T-helper 1 cell (primary cell): ENCODE data around the gene KCP.
A peak's percentile ranks its signal among the peaks of the same experiment; 100 is the strongest.

Source experiments
- DNase-seq, 5 donors: peaks; one replicate each; pipeline ENCODE4 v3.0.0-alpha.2; 2012 to 2020

The KCP gene

DNA sequence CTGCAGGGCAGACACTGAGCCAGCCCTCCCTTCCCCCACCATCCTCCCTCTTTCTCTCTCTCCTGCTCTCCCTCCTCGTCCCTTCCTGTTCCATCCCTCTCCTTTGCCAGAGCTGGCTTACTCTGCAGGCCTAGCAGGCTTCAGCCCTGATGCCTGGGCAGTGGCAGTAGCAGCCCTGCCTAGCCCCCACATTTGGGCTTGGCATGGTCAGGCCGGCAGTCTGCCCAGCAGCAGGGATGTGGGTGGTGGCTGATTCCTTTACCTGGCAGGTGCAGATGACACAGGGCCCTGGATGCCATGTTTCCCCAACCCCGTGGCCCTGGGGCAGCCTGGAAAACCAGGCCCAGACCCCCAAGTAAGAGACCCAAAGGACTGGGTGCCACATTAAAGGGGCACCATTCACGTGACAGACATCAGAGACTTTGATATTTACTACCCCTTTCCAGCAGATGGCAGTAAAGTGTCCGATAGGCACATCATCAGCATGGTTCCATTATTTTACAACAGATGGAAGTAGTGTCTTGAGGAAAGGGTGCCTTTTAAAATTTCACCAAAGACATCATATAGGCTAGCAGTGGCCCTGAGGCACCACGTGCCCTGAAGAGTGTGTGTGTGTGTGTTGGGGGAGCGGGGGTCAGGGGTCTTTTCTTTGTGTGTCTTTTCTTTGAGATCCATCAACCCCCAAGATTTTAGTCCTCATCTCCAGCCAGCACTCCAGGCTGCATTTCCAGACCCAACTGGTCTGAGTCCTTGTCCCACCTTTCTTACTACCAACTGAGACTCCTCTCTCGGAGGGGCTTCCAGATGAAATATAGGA, 5.9 kb downstream of the KCP start:
- DNase-seq: peak in 2 of 5 donors; percentile 33 to 52

DNA sequence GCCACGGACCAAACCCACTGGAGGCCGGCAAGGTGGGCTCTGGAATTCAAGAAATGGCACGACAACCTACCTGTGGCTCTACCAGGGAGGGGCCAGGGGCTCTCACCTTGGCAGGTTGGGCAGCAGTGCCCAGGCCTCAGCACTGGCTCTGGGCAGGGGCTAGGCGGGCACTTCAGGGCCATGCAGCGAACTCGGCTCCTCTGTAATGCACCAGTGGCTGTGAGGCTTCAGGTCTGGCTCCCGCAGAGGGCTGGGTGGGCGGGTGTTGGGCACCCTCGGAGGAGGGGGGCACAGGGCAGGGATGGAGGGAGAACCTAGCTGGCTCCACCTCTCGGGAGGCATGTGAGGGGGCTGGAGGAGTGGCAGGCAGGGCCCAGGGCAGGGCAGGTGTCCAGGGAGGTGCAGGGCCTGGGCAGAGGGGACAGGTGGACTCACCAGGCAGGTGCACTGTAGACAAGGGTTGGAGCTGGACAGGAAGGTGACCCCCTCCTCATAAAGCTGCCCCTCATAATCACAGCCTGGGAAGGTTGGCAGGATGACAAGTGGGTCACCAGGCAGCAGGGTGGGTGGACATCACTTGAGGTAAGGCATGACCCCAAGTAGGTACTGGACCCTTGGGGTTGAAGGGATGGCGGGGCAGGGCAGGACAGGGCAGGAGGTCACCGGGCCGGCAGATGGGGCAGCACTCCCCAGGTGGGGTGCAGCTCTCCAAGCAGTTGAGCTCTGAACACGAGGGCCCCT, 6.7 kb downstream of the KCP start:
- DNase-seq: no peak

DNA sequence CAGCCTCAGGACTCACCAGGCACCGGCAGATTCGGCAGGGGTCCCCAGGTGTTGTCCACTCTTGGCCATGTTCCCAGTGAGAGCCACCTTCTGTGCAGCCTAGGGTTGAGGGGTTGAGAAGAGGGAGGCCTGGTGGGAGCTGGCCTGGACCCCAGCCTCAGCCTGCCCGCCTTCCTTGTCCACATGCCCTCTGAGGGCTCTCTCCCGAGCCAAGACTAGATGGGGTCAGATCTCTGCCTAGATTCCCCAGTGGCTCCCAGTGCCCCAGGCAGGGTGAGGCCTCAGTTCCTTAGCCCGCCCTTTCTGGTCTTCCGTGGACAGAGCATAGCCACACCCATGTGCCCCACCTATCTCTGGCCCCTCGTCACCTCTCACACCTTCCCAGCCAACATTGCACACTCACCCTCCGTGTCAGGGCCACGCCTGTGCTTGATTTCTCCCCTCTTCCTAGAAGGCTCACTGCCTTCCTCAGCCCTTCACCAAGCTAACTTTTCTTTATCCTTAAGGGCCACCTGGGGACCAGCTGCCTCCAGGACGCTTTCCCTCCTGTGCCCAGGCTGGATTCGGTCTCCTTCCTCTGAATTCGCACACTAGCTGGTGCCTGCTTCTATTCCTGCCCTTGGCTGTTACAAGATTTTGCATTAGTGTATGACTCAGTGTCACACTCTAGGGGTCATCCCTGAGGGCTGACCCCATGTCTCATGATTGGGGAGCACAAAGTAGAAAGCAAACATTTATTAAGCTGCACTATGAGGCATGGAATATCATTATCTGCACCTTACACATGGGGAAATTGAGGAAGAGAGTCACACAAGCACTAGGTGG, 7.5 kb downstream of the KCP start:
- DNase-seq: no peak

DNA sequence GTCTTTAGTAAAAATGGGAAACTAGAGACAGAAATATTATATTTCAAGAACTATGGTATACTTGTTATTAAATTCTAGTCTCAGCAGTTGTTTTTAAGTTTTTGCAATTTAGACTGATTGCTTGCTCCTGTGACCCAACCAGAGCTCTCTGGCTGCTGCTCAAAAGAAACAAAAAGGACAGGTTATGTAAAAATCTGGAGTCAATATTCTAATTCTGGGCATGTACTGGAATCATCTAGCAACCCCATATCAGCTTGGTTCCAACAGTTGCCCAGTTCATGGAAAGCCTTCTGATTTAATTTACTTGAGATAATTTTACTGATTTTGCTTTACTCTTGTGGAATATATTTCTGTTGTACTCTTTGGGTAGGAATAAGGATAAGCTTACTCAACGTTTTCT, 10.3 kb downstream of the KCP start:
- no peak for DNase-seq

DNA sequence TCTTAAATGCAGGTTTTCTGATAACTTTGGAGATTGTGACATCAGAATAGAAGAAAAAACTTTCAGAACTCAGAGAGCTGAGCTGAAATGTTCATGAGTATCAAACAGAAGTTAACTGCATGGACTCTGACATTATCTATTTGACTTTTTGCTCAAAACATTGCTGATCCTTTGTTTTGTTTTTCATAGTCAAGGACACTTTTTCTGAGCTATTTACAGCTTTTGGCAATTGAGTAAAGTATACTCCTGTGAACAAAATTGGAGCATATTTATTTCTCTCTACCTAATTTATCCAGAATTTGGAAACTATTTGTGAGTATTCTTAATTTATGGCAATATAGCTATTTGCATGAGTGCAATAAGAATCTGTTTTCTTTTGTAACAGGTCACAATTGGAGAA, 11.1 kb downstream of the KCP start:
- no peak for DNase-seq

DNA sequence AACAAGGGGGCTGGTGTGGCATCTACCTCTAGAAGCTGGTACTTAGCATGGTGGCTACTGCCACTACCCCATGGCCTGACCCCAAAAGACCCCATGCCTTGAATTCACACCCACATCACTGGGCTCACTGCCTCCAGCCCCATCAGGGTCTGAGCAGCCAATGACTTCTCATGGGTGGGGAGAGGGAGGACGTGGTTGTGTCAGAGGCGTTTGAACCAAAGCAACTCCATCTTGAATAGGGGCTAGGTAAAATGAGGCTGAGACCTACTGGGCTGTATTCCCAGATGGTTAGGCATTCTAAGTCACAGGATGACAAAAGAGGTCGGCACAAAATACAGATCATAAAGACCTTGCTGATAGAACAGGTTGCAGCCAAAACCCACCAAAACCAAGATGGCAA, 15.2 kb downstream of the KCP start:
- DNase-seq: no peak

DNA sequence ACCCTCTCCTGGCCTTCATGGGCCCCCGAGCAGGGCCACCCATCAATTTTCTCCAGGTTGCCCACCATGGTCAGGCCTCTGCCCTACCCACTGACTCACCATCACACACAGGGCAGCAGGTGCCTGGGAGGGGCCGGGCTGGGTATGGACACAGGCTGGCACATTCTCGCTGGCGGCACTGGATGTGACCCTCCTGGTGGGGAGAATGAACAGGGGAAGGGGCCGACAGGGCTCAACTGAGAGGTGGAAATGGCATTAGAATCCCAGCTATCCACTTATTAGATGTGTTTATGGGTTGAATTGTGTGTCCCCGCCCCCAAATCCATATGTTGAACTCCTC, 16.4 kb downstream of the KCP start:
- DNase-seq: no peak

DNA sequence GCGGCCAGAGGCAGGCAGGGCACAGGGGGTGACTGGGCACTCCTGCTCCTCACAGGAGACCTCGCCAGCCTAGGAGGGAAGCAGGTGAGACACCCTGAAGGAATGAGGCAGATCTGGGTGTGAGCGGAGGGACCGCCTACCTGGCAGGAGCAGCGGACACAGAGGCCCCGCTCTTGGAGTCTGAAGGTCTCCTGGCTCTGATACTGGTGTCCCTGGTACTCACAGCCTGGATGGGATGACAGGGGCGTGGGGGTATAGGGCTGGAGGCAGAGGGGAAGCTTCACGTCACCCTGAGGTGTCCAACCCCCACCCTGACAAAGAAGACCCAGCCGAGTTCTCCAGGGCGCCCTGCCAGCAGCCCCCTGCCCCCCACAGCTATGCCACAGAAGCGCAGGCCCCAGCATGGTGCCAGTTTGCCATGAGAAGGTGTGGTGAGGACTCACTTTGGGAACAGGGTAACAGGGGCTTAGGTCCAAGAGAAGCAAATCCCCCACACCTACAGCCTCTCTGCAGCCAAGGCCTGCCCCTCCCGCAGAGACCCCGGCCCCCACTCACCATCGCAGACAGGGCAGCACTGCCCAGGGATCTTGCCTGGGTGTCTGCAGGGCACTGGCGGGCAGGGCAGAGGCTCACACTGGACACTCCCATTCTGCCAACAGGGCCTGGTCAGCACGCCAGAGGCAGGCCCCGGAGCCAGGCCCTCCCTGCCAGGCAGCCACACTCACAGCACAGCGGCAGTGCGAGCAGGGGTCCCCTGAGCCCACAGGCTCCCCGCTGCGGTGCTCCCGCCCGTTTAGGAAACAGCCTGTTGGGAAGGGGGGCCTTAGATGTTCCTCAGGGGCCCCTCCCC, 17.0 kb downstream of the KCP start:
- no peak for DNase-seq

DNA sequence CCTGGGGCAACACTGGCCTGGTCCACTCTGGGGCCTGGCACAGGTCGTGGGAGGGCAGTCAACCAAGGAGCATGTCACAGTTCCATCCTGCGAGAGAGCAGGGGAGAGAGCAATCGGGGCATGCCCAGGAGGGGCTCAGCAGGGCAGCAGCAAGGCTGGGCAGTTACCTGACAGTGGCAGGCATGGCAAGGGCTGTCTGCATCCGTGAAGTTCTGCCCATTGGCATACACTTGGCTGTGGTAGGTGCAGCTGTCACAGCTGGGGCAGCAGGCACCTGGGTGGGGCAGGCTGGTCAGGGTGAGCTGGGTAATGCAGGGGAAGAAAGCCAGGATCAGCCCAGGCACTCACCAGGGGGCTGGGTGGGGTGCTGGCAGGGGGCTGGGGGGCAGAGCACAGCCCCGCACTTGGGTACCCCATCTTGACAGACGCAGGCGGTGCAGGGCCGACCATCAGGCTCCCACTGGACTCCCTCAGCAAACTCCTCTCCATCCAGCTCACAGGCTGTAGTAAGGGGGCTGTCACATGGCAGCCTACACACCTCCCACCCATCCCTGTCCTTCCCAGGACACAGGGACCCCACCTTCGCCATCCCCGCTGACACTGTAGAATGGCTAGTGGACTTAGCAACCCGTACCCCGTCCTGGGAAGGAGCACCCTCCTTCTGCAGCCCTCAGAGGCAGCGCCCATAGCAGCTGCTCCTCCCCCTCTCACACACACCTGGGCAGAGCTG, 17.8 kb downstream of the KCP start:
- DNase-seq: no peak

DNA sequence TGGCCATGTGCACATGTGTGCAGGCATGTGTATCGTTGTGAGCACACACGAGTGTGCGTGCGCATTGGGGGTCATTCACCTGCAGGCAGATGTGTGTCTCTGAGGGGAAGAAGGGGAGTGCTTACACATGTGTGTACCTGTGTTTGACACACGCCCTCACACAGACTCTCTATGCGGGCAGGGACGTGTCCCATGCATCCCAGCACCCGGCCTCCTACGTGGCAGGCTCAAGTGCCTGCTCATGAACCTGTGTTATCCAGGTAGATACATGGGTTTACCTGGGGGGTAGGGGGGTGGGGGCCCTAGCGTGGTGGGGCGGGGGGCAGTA, 18.6 kb downstream of the KCP start:
- no peak for DNase-seq

DNA sequence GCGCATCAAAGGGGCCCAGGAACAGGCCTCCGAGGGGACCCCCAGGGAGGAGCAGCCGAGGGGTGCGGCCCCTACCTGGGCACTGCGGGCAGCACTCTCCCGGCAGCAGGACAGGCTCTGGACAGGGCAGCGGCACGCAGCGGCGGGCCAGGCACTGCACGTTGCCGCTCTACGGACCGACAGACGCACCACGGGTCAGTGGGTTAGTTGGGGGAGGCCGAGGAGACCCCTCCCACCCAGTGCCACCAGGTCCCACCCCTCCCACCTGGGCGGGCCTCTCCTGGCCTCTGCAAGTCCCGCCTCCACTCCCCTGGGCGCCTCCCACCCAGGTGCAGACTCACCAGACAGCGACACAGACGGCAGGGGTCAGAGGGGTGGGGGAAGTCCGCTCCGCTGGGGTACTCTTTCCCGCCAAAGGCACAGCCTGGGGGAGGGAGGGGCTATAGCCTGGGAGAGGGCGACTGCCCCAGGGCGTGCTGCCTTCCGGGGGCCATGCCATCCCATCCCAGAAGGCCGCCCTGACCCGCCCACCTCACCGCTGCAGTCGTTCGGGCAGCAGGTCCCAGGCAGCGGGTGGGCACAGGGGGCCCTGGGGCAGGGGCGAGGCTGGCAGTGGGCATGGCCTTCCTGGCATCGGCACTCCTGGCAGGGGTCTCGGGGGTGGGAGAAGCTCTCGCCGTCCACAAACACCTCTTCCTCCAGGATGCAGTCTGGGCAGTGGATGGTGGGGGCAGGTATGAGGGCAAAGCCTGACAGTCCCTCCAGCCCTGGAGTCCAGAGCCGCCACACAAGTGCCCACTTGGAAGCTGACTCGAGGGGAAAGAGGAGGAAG, 19.2 kb downstream of the KCP start:
- DNase-seq: no peak

DNA sequence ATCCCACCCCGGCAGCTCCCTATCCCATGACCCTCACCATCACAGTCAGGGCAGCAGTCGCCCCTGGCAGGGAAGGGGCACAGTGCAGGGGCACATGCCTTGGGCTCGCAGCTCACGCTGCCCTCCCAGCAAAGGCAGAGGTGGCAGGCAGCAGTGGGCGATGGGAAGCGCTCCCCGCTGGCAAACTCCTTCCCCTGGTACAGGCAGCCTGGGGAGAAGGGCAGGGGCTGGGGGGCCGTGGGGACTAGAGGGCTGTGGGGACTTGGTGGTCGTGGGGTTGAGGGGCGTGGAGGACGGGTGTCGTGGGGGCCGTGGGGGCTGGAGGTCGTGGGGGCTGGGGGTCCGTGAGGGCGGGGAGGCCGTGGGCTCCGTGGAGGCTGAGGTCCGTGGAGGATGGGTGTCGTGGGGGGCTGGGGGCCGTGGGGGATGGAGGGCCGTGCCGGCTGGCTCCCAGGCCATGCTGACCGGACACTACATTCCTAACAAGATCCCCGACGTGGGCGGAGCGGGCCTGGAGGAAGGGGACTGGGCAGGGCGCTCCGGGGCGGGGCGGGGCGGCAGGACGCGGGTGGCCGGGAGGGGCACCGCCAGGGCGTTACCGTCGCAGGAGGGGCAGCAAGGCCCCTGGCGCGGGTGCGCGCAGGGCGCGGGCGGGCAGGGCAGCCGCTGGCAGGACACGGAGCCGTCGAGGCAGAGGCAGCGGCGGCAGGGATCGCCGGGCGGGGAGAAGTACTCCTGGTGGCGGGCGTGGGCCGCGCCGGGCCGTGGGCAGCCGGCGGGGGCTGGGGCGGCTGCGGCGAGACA, 20.0 kb downstream of the KCP start:
- DNase-seq: no peak

DNA sequence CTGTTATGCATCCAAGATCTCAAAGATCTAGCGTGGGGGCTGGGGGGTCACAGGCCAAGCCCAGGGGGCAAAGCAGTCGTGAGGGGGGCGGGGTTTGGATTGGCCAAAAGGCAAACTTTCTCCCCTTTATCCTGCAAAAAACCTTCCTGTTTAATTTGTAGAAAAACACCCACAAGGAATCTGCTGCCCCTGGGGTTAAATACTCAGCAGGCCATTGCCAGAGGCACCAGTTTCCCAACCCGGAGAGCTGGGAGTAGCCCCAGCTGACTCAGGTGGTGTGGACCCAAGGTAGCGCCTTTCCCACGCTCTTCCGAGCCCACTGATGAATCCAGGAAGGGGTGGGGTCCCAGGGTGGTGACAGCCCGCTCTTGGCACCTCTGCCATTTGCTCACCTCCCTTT, 21.4 kb downstream of the KCP start:
- no peak for DNase-seq

DNA sequence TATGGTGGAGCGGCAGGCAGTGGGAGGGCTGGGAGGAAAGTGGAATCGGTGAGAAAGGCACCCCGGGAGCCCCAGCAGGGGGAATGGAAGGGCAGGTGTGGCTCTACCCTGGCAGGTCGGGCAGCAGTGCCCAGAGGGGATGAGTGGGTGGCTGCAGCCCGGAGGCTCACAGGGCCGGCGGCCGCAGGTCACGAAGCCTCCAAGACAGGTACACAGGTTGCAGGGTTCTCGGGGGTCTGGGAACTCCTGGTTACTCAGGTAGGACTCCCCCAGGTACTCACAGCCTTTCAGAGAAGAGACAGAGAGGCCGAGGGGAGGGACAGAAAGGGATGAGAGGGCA, 21.8 kb downstream of the KCP start:
- no peak for DNase-seq

DNA sequence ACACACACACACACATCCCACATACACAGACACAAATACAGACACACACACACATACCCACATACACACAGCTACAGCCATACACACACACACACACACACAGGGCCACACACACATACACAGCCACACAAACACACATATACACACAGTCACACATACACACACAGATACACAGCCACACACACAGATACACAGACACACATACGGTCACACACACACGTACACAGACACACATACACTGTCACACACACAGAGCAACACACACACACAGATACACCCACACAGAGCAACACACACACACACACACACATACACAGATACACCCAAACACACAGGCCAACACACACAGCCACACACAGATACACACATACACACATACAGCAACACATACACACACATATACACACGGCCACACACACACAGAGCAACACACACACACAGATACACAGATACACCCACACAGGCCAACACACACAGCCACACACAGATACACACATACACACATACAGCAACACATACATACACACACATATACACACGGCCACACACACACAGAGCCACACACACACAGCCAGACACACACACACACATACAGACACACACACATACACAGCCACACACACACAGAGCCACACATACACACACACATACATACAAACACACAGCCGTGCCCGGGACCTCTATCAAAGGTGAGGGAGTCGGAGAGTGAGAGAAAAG, 22.3 kb downstream of the KCP start:
- DNase-seq: no peak

DNA sequence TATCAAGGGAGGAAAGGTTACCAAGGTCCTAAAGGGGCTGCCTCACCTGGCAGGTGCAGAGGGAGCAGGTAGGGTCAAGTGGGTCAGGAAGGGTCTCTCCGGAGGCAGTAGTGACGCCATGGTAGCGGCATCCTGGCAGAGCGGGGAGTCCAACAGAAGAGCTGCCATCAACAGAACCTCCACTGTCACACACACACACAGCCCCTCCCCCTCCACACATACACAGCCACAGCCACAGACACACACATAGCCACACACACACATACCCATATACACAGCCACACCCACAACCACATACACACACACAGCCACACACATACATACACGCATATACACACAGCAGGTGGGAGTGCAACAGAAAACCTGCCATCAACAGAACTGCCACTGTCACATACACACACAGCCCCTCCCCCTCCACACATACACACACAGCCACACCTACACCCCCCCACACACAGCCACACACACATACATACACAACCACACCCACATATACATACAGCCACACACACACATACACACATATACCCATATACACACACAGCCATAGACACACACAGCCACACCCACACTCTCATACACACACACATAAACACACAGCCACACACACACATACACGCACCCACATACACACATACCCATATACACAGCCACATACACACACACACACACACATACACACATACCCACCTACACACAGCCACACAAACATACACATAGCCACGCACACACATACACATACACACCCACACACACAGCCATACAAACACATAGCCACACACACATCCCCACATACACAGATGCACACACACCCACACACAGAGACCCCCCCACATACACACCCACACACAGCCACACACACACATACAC, 23.1 kb downstream of the KCP start:
- DNase-seq: no peak

DNA sequence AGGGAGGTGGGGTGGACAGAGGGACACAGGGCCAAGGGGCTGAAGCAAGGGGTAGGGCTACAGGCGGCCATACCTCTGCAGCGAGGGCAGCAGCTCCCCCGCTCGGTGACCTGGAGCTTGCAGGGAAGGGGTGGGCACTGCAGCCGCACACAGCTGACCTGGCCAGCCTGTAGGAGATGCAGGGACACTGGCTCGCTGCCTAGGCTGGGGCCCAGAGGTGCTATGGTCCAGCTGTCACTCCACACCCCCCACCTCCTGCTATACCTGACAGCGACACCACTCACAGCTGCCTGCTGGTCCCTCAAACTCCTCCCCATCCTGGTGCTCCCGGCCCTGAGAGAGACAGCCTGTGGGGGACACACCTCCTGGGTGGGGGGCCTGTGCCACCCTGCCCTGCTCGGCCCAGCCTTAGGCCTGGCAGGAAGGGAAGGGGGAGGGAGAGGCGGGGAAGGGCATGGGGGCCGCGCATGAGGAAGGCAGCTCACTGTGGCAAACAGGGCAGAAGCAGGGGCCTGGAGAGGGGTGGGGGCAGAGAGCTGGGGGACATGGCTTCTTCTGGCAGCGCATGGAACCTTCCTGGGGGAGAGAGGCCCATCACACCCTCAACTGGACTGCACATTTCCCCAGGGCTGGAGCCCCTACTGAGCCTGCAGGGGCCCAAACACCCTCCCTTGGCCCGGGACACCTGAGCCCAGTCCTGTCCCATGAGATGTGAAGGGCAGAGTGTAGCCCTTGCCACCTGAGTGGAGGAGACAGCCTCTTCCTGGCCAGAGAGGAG, 23.9 kb downstream of the KCP start:
- DNase-seq: no peak
